PC-9 (cell line): ENCODE results near the gene APRT. TPM values are rescaled to one million over a fixed set of nuclear protein-coding genes. Genes with fewer than 3 reads are reported as not detected.
A peak's percentile ranks its signal among the peaks of the same experiment; 100 is the strongest.

Source experiments
- BruUV-seq: library from RNA; stranded (reverse); fragments of 400-500 nt; replicated peaks from 2 replicates; lab custom pipeline; 2021; lab: Mats Ljungman, UMichigan
- CTCF ChIA-PET: fragments of 300-600 bp; sonication (Branson Sonifier 250); formaldehyde crosslinking; loops from one replicate; lab custom pipeline; 2022; ENCODE audit warnings: antibody characterized with exemption; lab: Charles Lee
- POLR2A ChIA-PET: fragments of 300-600 bp; sonication (Branson Sonifier 250); formaldehyde crosslinking; loops from one replicate; lab custom pipeline; 2022; ENCODE audit warnings: antibody characterized with exemption; ENCODE audit not compliant: unreplicated experiment; lab: Charles Lee
- DNase-seq, 2 experiments: peaks; one replicate each; pipeline versions ENCODE4 v3.0.0 to v3.0.0-alpha.2; 2015 to 2022; ENCODE audit warnings: mixed read lengths in 1 of 2
- H2AFZ ChIP-seq: fragments of 200-600 bp; sonication (generic); 2 replicates; pipeline ENCODE4 v1.8.1; 2017; ENCODE audit warnings: antibody characterized with exemption
- H3F3A ChIP-seq: fragments of 200-600 bp; sonication (generic); 2 replicates; pipeline ENCODE4 v1.8.1; 2017; ENCODE audit warnings: antibody characterized with exemption, mild to moderate bottlenecking, low read depth; ENCODE audit not compliant: insufficient read depth
- H3K27ac ChIP-seq: fragments of 200-600 bp; sonication (generic); 2 replicates; pipeline ENCODE4 v1.6.1; 2016; ENCODE audit warnings: mixed run types
- H3K27me3 ChIP-seq: fragments of 200-600 bp; sonication (generic); 2 replicates; pipeline ENCODE4 v1.6.1; 2016; ENCODE audit warnings: low read depth, mixed run types; ENCODE audit not compliant: insufficient read depth
- H3K36me3 ChIP-seq: fragments of 200-600 bp; sonication (generic); 2 replicates; pipeline ENCODE4 v1.6.1; 2016; ENCODE audit warnings: low read depth, mixed run types
- H3K4me1 ChIP-seq: fragments of 200-600 bp; sonication (generic); replicated peaks from 2 replicates; pipeline ENCODE4 v1.6.1; 2016; ENCODE audit warnings: mixed run types; ENCODE audit not compliant: insufficient read depth
- H3K4me2 ChIP-seq: fragments of 200-600 bp; sonication (generic); 2 replicates; pipeline ENCODE4 v1.6.1; 2017; ENCODE audit warnings: mixed run types
- H3K4me3 ChIP-seq: fragments of 200-600 bp; sonication (generic); 2 replicates; pipeline ENCODE4 v1.6.1; 2016; ENCODE audit warnings: mixed run types
- H3K79me2 ChIP-seq: fragments of 200-600 bp; sonication (generic); 2 replicates; pipeline ENCODE4 v1.6.1; 2017; ENCODE audit warnings: low read depth, mixed run types
- H3K9me2 ChIP-seq: fragments of 200-600 bp; sonication (generic); 2 replicates; pipeline ENCODE4 v1.8.1; 2017; ENCODE audit warnings: mild to moderate bottlenecking; ENCODE audit not compliant: insufficient read depth
- H3K9me3 ChIP-seq: fragments of 200-600 bp; sonication (generic); 2 replicates; pipeline ENCODE4 v1.8.1; 2016; ENCODE audit warnings: low read depth; ENCODE audit not compliant: insufficient read depth
- H4K20me1 ChIP-seq: fragments of 200-600 bp; sonication (generic); 2 replicates; pipeline ENCODE4 v1.8.1; 2017; ENCODE audit not compliant: insufficient read depth
- EZH2 ChIP-seq: fragments of 200-600 bp; sonication (generic); IDR thresholded peaks from 2 replicates; pipeline ENCODE4 v1.8.0; 2017; ENCODE audit warnings: antibody characterized with exemption, low read depth
- intact Hi-C: fragments of 100-400 bp; cut with micrococcal nuclease; formaldehyde crosslinking; loops from one replicate; pipeline ENCODE4 v1.10.0; 2022; ENCODE audit not compliant: unreplicated experiment
- total RNA-seq: library from RNA; stranded (reverse); gene quantifications from 2 replicates; pipeline ENCODE4 v1.2.3, GENCODE V29; 2021
- TF ChIP-seq, protein P1 (sequence below): fragments of 200-600 bp; sonication (generic); conservative IDR thresholded peaks from 2 replicates; pipeline ENCODE4 v1.6.1; 2017; ENCODE audit warnings: mixed run types, antibody characterized with exemption, mild to moderate bottlenecking, moderate library complexity

Gene APRT
- total RNA-seq, 1 experiment from 2014 or later, result 213 TPM

DNA sequence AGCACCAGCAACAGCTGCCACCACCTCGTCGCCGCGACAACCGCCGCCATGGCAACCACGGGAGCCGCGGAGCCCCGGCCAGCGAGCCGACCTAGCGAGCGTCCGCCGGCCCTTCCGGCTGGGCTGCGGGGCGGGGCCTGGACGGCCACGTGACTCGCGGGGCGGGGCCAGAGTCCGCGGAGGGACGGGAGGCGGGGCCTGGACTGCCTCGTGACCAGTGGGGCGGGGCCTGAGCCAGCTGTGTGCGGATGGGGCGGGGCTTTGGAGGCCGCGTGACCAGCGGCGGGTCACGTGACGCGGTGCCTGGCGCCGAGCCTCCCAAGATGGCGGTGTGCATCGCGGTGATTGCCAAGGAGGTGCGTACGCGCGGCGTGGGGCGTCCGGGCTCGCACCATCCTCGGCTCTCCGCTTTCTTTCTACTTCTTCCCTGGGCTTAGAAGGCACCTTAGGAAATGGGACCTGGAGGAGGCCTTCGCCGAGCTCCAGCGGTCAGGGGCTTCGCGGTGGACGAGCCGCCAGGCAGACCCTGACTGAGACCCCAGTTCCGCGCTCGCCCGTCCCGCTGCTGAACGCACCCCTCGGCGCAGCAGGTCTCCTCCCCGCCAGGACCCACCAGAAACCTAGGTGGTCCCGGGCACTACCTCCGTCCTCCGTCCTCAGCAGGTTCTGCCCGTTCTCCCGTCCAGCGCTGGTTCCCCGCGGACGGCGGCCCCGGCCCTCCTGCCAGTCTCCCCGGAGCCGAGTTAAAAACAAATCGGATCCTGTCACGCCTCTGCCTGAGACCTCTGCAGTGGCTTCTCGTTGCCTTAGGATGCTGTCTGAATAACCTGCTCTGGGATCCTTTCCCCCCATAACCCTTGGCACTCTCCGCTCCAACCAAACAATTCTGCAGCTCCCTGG, 45.4 kb upstream of the APRT start, which contains the start of the genes GALNS and TRAPPC2L:
TSS of gene GALNS (minus strand) at position 120 of the 900 bp plus-strand sequence. CDS start at position 50, 70 bp downstream.
TSS of gene TRAPPC2L (plus strand) at position 300 of the 900 bp plus-strand sequence. CDS start at position 324, 24 bp downstream.
- DNase-seq, result peak; percentile 77 to 99
- H3K27ac ChIP-seq, result no peak within 1 kb of the TSS
- ChIA-PET CTCF (interaction anchor here (0.6 kb wide), 1 partner anchor 314 kb away, joined by 5 read pairs; the partner anchor contains the start of gene CDH15), POLR2A (interaction anchor here (0.6 kb wide), 1 partner anchor 264 kb away, joined by 4 read pairs; no protein-coding TSS in a partner anchor)
- H3K9me2 ChIP-seq, result no peaks in the 10 kb centered on the region
- TF ChIP-seq EZH2, result no peak
- TF ChIP-seq, protein P1, sequence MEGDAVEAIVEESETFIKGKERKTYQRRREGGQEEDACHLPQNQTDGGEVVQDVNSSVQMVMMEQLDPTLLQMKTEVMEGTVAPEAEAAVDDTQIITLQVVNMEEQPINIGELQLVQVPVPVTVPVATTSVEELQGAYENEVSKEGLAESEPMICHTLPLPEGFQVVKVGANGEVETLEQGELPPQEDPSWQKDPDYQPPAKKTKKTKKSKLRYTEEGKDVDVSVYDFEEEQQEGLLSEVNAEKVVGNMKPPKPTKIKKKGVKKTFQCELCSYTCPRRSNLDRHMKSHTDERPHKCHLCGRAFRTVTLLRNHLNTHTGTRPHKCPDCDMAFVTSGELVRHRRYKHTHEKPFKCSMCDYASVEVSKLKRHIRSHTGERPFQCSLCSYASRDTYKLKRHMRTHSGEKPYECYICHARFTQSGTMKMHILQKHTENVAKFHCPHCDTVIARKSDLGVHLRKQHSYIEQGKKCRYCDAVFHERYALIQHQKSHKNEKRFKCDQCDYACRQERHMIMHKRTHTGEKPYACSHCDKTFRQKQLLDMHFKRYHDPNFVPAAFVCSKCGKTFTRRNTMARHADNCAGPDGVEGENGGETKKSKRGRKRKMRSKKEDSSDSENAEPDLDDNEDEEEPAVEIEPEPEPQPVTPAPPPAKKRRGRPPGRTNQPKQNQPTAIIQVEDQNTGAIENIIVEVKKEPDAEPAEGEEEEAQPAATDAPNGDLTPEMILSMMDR, result no peak
- H3K9me3 ChIP-seq, result no peaks in the 10 kb centered on the region
- H3K4me2 ChIP-seq, result peak within 1 kb of the TSS; percentile 95
- H3F3A ChIP-seq, result no peaks in the 10 kb centered on the region
- H3K36me3 ChIP-seq, result no peaks in the 10 kb centered on the region
- peak within 1 kb of the TSS; percentile 98 for H2AFZ ChIP-seq
- BruUV-seq, result no TSS peak
- no peaks in the 10 kb centered on the region for H4K20me1 ChIP-seq
- H3K27me3 ChIP-seq, result no peaks in the 10 kb centered on the region
- intact Hi-C loops, result loop anchor here (1.0 to 10.0 kb wide), 2 partner anchors 45 to 68 kb away; no protein-coding TSS in a partner anchor
- 0 out of 2 replicates have a peak, but pooled peaks cover 7% of the 10 kb centered on the region for H3K79me2 ChIP-seq
- H3K4me3 ChIP-seq, result peak within 1 kb of the TSS; percentile 80
- peaks cover 5% of the 10 kb centered on the region for H3K4me1 ChIP-seq

DNA sequence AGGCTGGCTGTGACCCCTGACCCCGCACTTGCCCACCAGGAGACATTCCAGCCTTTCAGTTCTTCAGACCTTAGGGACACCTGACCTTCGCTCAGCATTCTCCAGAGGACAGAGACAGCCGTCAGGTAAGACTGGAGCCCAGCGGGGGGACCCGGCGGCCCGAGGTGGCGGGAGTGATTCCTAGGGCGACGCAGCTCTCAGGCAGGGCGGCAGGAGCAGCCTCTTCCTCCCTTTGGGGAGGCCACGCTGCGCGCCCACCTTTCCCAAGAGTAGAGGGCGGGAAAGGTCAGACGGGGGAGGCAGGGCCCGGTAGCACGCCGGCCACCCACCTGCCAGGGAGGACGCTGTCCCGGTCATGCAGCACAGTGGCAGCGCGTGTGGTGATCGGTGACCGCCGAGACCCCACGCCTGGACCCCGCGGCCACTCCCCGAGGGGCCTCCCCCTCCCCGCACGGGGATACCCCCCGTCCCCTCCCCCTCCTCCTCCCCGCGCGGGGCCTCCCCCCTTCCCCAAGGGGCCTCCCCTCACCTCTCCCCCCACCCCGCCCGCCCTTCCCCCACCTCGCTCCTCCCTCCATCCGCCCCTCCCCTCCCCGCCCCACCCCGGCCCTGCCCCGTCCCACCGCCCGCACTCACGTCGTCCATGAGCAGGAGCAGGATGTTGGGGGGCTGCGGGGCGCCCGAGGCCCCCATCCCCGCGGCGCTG, 44.5 kb upstream of the APRT start:
- intact Hi-C loops, result loop anchor here (10.0 kb wide), 1 partner anchor 69 kb away; no protein-coding TSS in a partner anchor
- H3K79me2 ChIP-seq, result 0 out of 2 replicates have a peak, but pooled peaks cover 7% of the 10 kb centered on the region
- no peak for DNase-seq
- ChIA-PET CTCF (no interaction called here), POLR2A (no interaction called here)
- H3K27ac ChIP-seq, result no peak overlapping the region
- H2AFZ ChIP-seq, result no peak overlapping the region
- H3K9me3 ChIP-seq, result no peaks in the 10 kb centered on the region
- H3K4me3 ChIP-seq, result peak overlapping the region; percentile 80; the same call in 1 of the 2 replicates
- BruUV-seq, result no TSS peak
- no peaks in the 10 kb centered on the region for H4K20me1 ChIP-seq
- H3K36me3 ChIP-seq, result no peaks in the 10 kb centered on the region
- H3F3A ChIP-seq, result no peaks in the 10 kb centered on the region
- TF ChIP-seq, protein P1, result no peak
- no peak for TF ChIP-seq EZH2
- peak overlapping the region; percentile 75 for H3K4me2 ChIP-seq
- H3K4me1 ChIP-seq, result peaks cover 5% of the 10 kb centered on the region
- H3K9me2 ChIP-seq, result no peaks in the 10 kb centered on the region
- H3K27me3 ChIP-seq, result no peaks in the 10 kb centered on the region

DNA sequence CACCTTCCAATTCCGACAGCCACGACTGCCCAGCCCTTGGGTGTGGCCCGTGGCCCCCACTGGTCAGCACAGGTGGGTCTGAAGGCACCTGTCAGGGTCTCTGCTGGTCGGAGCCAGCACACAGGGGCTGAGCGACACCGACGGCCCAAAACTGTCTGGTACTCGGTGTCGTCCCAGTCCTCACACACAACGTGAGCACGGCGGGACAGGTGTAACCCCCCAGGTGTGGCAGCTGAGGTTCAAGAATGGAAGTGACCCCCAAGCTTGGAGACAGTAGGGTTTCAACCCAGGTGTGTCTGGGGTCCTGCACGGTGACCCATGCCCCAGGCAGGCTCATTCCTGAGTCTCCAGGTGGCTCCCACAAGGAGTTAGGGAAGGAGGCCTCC, 44.0 kb upstream of the APRT start:
- H4K20me1 ChIP-seq, result no peaks in the 10 kb centered on the region
- peak overlapping the region; percentile 51; the same call in 1 of the 2 replicates for H3K4me3 ChIP-seq
- H2AFZ ChIP-seq, result no peak overlapping the region
- H3K27ac ChIP-seq, result no peak overlapping the region
- no peak for DNase-seq
- ChIA-PET POLR2A (no interaction called here), CTCF (no interaction called here)
- H3K9me2 ChIP-seq, result no peaks in the 10 kb centered on the region
- TSS peak; percentile 41 for BruUV-seq
- H3K36me3 ChIP-seq, result no peaks in the 10 kb centered on the region
- peak overlapping the region; percentile 75 for H3K4me2 ChIP-seq
- peaks cover 5% of the 10 kb centered on the region for H3K4me1 ChIP-seq
- intact Hi-C loops, result loop anchor here (10.0 kb wide), 1 partner anchor 69 kb away; no protein-coding TSS in a partner anchor
- H3K9me3 ChIP-seq, result no peaks in the 10 kb centered on the region
- 0 out of 2 replicates have a peak, but pooled peaks cover 7% of the 10 kb centered on the region for H3K79me2 ChIP-seq
- TF ChIP-seq EZH2, result no peak
- TF ChIP-seq, protein P1, result no peak
- no peaks in the 10 kb centered on the region for H3F3A ChIP-seq
- no peaks in the 10 kb centered on the region for H3K27me3 ChIP-seq
